ENCODE results near the gene CALY.

The CALY gene

DNA sequence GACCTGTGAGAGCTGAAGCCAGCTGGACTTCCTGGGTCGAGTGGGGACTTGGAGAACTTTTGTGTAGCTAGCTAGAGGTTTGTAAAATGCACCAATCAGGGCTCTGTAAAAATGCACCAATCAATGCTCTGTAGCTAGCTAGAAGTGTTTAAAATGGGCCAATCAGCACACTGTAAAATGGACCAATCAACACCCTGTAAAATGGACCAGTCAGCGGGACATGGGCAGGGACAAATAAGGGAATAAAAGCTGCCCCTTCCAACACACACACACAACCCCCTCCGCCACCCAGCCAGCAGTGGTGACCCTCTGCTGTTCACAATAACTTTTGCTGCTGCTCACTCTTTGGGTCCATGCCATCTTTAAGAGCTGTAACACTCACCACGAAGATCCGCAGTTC, 20.8 kb downstream of the CALY start:
- DNase-seq = peak in 3 of 10 donors; percentile 30 to 67 (median 52)
- intact Hi-C loops (cut with DNase I) = no loop called here

GRCh38 chr10:133314911-133315310, 21.8 kb downstream of the CALY start:
- DNase-seq = peak in 2 of 10 donors; percentile 80 to 82
- intact Hi-C loops (cut with DNase I) = no loop called here

DNA sequence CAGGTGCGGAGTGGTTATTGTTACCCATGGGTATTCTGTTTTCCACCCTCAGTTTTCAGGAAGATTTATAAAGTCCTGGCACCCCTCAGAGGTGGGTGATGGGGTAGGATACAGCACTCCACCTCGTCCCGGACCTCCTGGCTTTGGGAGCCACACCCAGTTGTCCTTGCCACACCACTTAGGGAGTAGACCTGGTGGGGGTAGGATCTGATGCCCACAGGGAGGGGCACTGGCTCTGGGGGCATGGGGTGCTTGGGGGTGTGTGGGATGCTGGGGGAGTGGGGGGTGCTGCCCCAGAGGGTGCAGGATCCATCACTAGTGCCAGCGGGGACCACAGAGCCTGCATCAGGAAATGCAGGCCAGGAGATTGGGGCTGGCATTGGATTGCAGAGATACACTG, 23.5 kb downstream of the CALY start:
- intact Hi-C loops (cut with DNase I) = no loop called here
- DNase-seq = no peak

GRCh38 chr10:133312769-133313145, 23.9 kb downstream of the CALY start:
- DNase-seq = peak in 2 of 10 donors; percentile 59 to 70
- intact Hi-C loops (cut with DNase I) = no loop called here

DNA sequence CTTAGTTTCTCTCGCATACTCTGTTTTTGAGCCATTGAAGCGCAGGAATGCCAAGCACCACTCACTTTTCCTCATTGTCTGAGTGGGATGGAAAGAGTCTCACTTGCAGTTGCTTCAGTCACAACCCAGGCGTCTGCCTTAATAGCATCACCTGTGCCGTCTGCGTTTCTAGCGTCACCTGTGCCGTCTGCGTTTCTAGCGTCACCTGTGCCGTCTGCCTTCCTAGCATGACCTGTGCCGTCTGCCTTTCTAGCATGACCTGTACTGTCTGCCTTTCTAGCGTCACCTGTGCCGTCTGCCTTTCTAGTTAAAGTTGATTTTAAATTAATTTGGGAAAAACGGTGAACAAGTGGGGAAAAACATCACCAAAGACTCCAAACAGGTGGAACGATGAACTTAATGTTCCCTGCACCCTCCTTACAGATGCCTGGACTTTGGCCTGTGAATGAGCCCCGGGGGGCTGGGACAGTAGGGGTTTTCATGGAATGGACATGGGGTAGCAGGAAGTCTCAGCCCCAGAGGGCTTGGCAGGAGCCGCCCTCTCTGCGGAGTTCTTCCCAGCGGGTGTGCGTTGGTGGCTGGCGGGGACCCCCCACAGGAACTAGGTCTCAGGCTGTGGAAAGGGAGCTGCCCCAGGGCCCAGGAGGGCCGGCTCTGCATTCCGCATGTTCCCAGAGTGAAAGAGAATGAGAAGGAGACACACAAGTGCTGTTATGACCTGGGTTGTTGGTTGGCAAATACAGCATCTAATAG, 24.5 kb downstream of the CALY start:
- intact Hi-C loops (cut with DNase I) = no loop called here
- DNase-seq = peak in 2 of 10 donors; percentile 42 to 63

DNA sequence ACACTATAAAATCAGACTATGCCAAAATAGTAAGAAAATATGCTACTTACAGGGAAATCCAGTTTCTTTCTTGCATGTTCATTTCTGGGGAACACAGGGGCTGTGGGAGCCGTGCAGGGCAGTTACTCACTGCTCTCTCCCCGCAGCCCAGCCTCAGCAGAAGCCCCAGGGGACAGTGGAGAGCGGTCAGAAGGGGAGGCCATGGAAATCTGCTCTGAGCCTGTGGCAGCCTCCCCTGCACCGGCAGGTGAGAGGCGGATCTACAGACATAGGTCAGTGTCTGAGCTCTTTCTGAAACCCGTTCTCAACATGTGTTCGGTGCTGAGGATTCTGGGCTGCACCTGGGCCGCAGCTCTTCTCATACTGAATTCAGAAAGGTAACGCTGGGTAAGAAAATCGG, 25.1 kb downstream of the CALY start:
- peak in 2 of 10 donors; percentile 7 to 79 for DNase-seq
- intact Hi-C loops (cut with DNase I) = no loop called here

GRCh38 chr10:133310789-133311188, 25.9 kb downstream of the CALY start:
- peak in 2 of 10 donors; percentile 9 to 32 for DNase-seq
- intact Hi-C loops (cut with DNase I) = no loop called here

DNA sequence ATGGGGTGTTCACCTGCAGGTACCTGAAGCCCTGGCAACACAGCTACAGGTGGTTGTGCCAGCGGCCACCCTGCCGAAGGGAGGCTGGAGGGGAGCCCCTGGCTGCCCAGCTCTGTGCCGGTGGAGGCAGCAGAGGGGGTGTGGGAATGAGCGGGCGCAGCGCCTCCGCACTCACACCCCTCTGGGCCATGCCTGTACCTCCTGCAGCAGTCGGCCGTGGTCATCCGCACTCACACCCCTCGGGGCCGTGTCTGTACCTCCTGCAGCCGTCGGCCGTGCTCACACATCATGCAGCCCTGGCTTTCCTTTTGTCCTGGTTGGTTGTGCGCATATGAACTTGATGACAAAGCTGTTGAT, 26.3 kb downstream of the CALY start:
- DNase-seq = peak in 2 of 10 donors; percentile 66 to 70
- intact Hi-C loops (cut with DNase I) = no loop called here

DNA sequence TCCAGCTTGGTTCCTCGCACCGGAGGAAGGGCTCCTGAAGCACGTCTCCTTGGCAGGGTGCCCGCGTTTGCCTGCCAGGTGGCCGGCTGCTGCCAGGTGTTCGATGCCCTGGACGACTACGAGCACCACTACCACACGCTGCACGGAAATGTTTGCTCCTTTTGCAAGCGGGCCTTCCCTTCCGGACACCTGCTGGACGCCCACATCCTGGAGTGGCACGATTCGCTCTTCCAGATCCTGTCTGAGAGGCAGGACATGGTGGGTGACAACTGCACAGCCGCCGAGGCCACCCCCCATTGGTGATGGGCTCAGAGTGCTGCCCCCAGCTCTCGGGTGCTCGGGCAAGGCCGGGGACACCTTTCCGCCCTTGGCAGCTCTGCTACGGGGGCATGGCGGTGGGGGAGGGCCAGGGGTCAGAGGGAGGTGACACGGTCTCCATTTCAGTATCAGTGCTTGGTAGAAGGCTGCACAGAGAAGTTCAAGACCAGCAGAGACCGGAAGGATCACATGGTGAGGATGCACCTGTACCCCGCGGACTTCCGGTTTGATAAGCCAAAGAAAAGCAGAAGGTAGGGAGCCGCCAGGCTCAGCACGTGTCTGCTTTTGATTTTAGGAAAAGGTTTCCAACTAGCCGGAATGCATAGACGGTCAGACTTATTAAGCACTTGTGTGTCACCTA, 26.8 kb downstream of the CALY start:
- intact Hi-C loops (cut with DNase I) = no loop called here
- DNase-seq = peak in 2 of 10 donors; percentile 67 to 86

- intact Hi-C loops (cut with DNase I) = no loop called here
- peak; percentile 83 to 99 (median 88) for DNase-seq
Observed at GRCh38 chr10:133309100-133309719, 27.5 kb downstream of the CALY start.

GRCh38 chr10:133308421-133309099, 28.1 kb downstream of the CALY start, which contains the start of the genes TUBGCP2 and ZNF511:
TUBGCP2 (minus strand) TSS chr10:133308872; CDS start chr10:133302941, 5,931 bp downstream.
ZNF511 (plus strand) TSS chr10:133308914; CDS start chr10:133308944, 30 bp downstream.
- intact Hi-C loops (cut with DNase I) = no loop called here
- DNase-seq = peak; percentile 80 to 98 (median 84)

- intact Hi-C loops (cut with DNase I) = no loop called here
- peak in 7 of 10 donors; percentile 61 to 94 (median 77) for DNase-seq
Observed at GRCh38 chr10:133307776-133308420, 28.8 kb downstream of the CALY start.

- peak in 2 of 10 donors; percentile 48 to 50 for DNase-seq
- intact Hi-C loops (cut with DNase I) = no loop called here
Observed at GRCh38 chr10:133306941-133307379, 29.7 kb downstream of the CALY start.

GRCh38 chr10:133306097-133306476, 30.6 kb downstream of the CALY start:
- peak in 2 of 10 donors; percentile 13 to 28 for DNase-seq
- intact Hi-C loops (cut with DNase I) = no loop called here

DNA sequence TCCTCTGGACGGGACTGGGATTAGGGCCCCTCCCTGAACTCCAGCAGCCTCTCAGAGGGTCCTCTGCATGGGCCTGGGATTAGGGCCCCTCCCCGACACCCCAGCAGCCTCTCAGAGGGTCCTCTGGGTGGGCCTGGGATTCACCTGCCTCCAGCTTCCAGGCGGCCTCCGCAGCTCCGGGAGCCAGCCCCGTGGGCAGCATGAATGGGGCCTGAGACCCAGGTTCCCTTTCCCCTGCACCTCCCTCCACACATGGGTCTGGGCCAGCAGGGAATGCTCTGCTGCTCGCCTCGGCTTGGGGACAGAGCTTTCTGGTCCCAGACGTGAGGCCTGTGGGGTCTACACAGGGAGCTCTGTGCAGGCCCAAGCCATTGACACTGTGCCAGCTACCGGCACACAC, 33.5 kb downstream of the CALY start:
- no peak for DNase-seq
- intact Hi-C loops (cut with DNase I) = no loop called here

- DNase-seq = peak in 1 of 10 donors; percentile 42
- intact Hi-C loops (cut with DNase I) = no loop called here
Observed at GRCh38 chr10:133302230-133302629, 34.5 kb downstream of the CALY start.

- intact Hi-C loops (cut with DNase I) = no loop called here
- peak in 1 of 10 donors; percentile 23 for DNase-seq
Observed at GRCh38 chr10:133299738-133300137, 37.0 kb downstream of the CALY start.

DNA sequence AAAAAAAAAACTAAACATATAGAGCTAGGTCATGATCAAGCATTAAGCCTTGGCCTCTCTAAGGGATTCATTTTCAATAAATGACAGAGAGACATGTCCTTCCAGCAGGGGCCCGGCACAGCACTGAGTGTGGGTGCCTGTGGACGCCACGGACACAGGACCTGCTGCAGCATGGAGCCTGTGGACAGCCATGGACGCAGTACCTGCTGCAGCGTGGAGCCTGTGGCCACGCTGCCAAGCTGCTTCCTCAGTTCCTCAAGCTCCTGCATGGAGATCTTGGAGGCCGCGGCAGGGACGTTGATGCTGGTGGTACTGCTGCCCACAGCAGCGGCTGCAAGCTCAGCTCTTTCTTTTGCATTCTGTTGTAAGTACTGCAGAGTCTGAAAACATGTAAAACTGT, 37.5 kb downstream of the CALY start:
- intact Hi-C loops (cut with DNase I) = no loop called here

GRCh38 chr10:133298466-133298865, 38.2 kb downstream of the CALY start:
- intact Hi-C loops (cut with DNase I) = no loop called here
- peak in 1 of 10 donors; percentile 49 for DNase-seq

More for the DNA sequence above, 37.5 kb downstream of the CALY start:
- peak in 1 of 10 donors; percentile 37 for DNase-seq

DNA sequence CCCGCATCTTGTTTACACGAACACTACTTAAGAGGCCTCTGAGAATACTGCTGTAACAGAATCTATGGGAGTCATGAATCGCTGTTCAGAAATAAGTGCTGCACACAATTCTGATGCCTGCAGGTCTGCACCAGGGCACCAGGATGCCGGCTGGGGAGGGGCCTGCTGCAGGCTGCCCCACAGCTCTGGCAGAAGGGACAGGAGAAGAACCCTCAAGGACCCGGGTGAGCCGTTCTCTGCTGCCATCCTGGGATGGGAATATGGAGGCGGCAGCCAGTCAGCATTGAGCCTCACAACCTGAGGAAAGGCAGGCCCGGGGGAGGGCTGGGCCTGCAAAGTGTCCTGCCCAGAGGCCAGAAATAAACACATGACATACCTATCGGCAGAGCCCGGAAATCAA, 39.2 kb downstream of the CALY start:
- intact Hi-C loops (cut with DNase I) = no loop called here
- DNase-seq = peak in 1 of 10 donors; percentile 37
